Heart left ventricle (tissue), 16 donors: ENCODE results near the gene OR5M3. TPM values are rescaled to one million over a fixed set of nuclear protein-coding genes. Genes with fewer than 3 reads are reported as not detected.

Experiments used
- ATAC-seq, 4 donors: fragments of 200-7000 bp; cut with Tn5 transposase; one replicate each; pipeline ENCODE4 v1.9.1; 2020 to 2022; ENCODE audit warnings: moderate library complexity in 4 of 4, mild to moderate bottlenecking in 3 of 4, moderate number of reproducible peaks in 1 of 4
- DNase-seq, 5 donors: peaks; one replicate each; pipeline ENCODE4 v3.0.0-alpha.2; 2020
- H3K27ac ChIP-seq, 12 donors: fragments of 200-600 bp; sonication (generic) in 4 of 12; one replicate each; pipeline versions ENCODE4 v1.5.0 to v1.8.0; 2016 to 2022; ENCODE audit warnings: mild to moderate bottlenecking in 2 of 12
- H3K27me3 ChIP-seq, 9 donors: fragments of 200-600 bp; sonication (generic) in 2 of 9; one replicate each; pipeline versions ENCODE4 v1.5.1 to v1.8.0; 2016 to 2022; ENCODE audit warnings: mild to moderate bottlenecking in 3 of 9
- H3K36me3 ChIP-seq, 9 donors: fragments of 200-600 bp; sonication (generic) in 2 of 9; one replicate each; pipeline versions ENCODE4 v1.5.0 to v1.8.0; 2018 to 2022; ENCODE audit warnings: mild to moderate bottlenecking in 2 of 9
- H3K4me1 ChIP-seq, 12 donors: fragments of 200-600 bp; sonication (generic) in 4 of 12; one replicate each; pipeline versions ENCODE4 v1.5.0 to v1.8.0; 2016 to 2022; ENCODE audit warnings: mild to moderate bottlenecking in 3 of 12
- H3K4me3 ChIP-seq, 12 donors: fragments of 200-600 bp; sonication (generic) in 4 of 12; one replicate each; pipeline versions ENCODE4 v1.5.0 to v1.8.0; 2017 to 2022; ENCODE audit warnings: mild to moderate bottlenecking in 9 of 12, moderate library complexity in 4 of 12
- H3K9me3 ChIP-seq, 12 donors: fragments of 200-600 bp; sonication (generic) in 4 of 12; one replicate each; pipeline versions ENCODE4 v1.5.0 to v1.8.0; 2016 to 2022; ENCODE audit warnings: mild to moderate bottlenecking in 1 of 12
- CTCF ChIP-seq, 12 donors: fragments of 200-600 bp; sonication (generic) in 4 of 12; IDR thresholded peaks; one replicate each; pipeline versions ENCODE4 v1.5.0 to v1.8.0; 2018 to 2022; ENCODE audit warnings: antibody characterized with exemption in 12 of 12, mild to moderate bottlenecking in 5 of 12
- POLR2A ChIP-seq, 2 donors: fragments of 450-650 bp; IDR thresholded peaks; one replicate each; pipeline ENCODE4 v1.6.1; 2017; ENCODE audit warnings: antibody characterized with exemption in 2 of 2, mild to moderate bottlenecking in 2 of 2, moderate library complexity in 2 of 2
- WGBS, 4 donors: extraction: QIAGEN DNeasy Blood & Tissue Kit in 2 of 4; methylation state at CpG; one replicate each; pipeline versions ENCODE4 v1.1.5 to v1.1.7; 2013 to 2018; 5-methylcytosine and 5-hydroxymethylcytosine counted together
- intact Hi-C, 10 donors: fragments of 100-400 bp; cut with DNase I; formaldehyde crosslinking; loops; one replicate each; pipeline versions ENCODE4 v1.11.1 to v1.14.2; 2022
- long read RNA-seq, 3 donors: library from polyadenylated mRNA; unstranded; transcript quantifications; one replicate each; pipeline ENCODE4 v2.0.0, GENCODE V29; 2020 to 2021
- polyA plus RNA-seq, 2 donors: library from polyadenylated mRNA; stranded (reverse); fragments of 200-250 nt; gene quantifications; one replicate each; pipeline ENCODE4 v1.2.3, GENCODE V29; 2013
- total RNA-seq, 9 donors: library from RNA; depleted of rRNA in 2 of 9; stranded (reverse); fragments of >200 nt in 2 of 9; fragmentation: NEBNext Ultra II Directional in 3 of 9; extraction: Animal tissue kit (Norgen Biotek cat#: 25700) in 3 of 9; gene quantifications; one replicate each; pipeline versions ENCODE4 v1.1.0 to v1.2.4, GENCODE V29; 2016 to 2023
- donor health status: ischemic (EF 13 %, LVEDD 7.1; RV severe dilation, severe dysfunction).
- donor health status: healthy with polysubstance abuse.
- donor health status: DM: no; HTN: yes; CAD: no.
- donor health status: DM: no; HTN: no; CAD: no.
- donor health status: ischemic (EF 25% LVEDD 6.9; RV normal size, moderate dysfunction).
- donor health status: ischemic (EF 25% LVEDD 5.7; RV mildly dilated, moderate dysfunction).
- donor health status: healthy.
- donor health status: DM: yes; HTN: yes; CAD: no.
- donor health status: ischemic (EF 35%, LVEDD 5.7; RV mildly dilated, moderate dysfunction).
- donor health status: nonischemic (EF 11% LVEDD 7.7; RV severe dilation, severe dysfunction).
- donor health status: DM: yes; HTN: yes; CAD: no.
- donor health status: PGD.
- donor health status: ischemic (EF 29% LVEDD 5.4; RV normal size, mild dysfunction).
- donor health status: nonischemic (EF 23%, LVEDD 6.1; RV moderate dilation, normal function).

Gene OR5M3
- total RNA-seq (not detected), polyA plus RNA-seq (not detected)
- long read RNA-seq, donor 1 = 0 reads
- long read RNA-seq, donor 2 = 0 reads
- long read RNA-seq, donor 3 = 0 reads

GRCh38 chr11:56473252-56473651, at the start of gene OR5M3:
Gene OR5M3, minus strand, starts transcription at chr11:56473352. Its CDS starts 2,855 bp downstream, at chr11:56470497.
- H3K36me3 ChIP-seq = no peaks in the 10 kb centered on the region
- intact Hi-C loops = no loop called here
- TF ChIP-seq CTCF (IDR thresholded peaks at IDR 0.05) (no peak), POLR2A (IDR thresholded peaks at IDR 0.05) (no peak)
- ATAC-seq = no peak
- H3K4me1 ChIP-seq = no peaks in the 10 kb centered on the region
- peaks cover 0 to 2% (median 0%) of the 10 kb centered on the region in 12 donors for H3K9me3 ChIP-seq
- no peak for DNase-seq
- H3K27ac ChIP-seq = no peak within 1 kb of the TSS
- H3K27me3 ChIP-seq = no peaks in the 10 kb centered on the region
- 72 to 79% (median 78%) methylated on average over 6 of the region's 6 CpGs for WGBS, 4 donors
- H3K4me3 ChIP-seq = no peak within 1 kb of the TSS

- no peaks in the 10 kb centered on the region for H3K36me3 ChIP-seq
- intact Hi-C loops = no loop called here
- H3K4me1 ChIP-seq = no peaks in the 10 kb centered on the region
- DNase-seq = no peak
- H3K9me3 ChIP-seq = no peaks in the 10 kb centered on the region
- no peak overlapping the region for H3K4me3 ChIP-seq
- TF ChIP-seq POLR2A (IDR thresholded peaks at IDR 0.05) (no peak), CTCF (IDR thresholded peaks at IDR 0.05) (no peak)
- peaks cover 0 to 4% (median 0%) of the 10 kb centered on the region in 9 donors for H3K27me3 ChIP-seq
- H3K27ac ChIP-seq = no peak overlapping the region
- 53 to 64% (median 58%) methylated on average over 5 of the region's 5 CpGs for WGBS, 4 donors
- no peak for ATAC-seq
Observed at GRCh38 chr11:56522008-56522407, 48.9 kb upstream of the OR5M3 start.

- 64 to 77% (median 71%) methylated on average over 1 of the region's 1 CpG for WGBS, 4 donors
- no peak for DNase-seq
- intact Hi-C loops = no loop called here
- Histone ChIP-seq H3K27me3 (no peaks in the 10 kb centered on the region), H3K4me3 (no peak overlapping the region), H3K9me3 (peaks cover 0 to 7% (median 0%) of the 10 kb centered on the region in 12 donors), H3K4me1 (no peaks in the 10 kb centered on the region), H3K27ac (no peak overlapping the region), H3K36me3 (no peaks in the 10 kb centered on the region)
- no peak for ATAC-seq
- no peak for TF ChIP-seq POLR2A (IDR thresholded peaks at IDR 0.05)
- no peak for TF ChIP-seq CTCF (IDR thresholded peaks at IDR 0.05)
Observed at GRCh38 chr11:56513280-56513679, 40.1 kb upstream of the OR5M3 start.

- TF ChIP-seq CTCF (IDR thresholded peaks at IDR 0.05) (no peak), POLR2A (IDR thresholded peaks at IDR 0.05) (no peak)
Observed at GRCh38 chr11:56509439-56509838, 36.3 kb upstream of the OR5M3 start.

More at GRCh38 chr11:56509439-56509838, 36.3 kb upstream of the OR5M3 start:
- intact Hi-C loops = no loop called here
- H3K36me3 ChIP-seq = no peaks in the 10 kb centered on the region
- ATAC-seq (no peak), DNase-seq (no peak)
- H3K27me3 ChIP-seq = no peaks in the 10 kb centered on the region
- no peak overlapping the region for H3K27ac ChIP-seq
- peaks cover 0 to 7% (median 0%) of the 10 kb centered on the region in 12 donors for H3K9me3 ChIP-seq
- H3K4me1 ChIP-seq = no peaks in the 10 kb centered on the region
- WGBS, 4 donors = 88 to 96% (median 94%) methylated on average over 1 of the region's 1 CpG
- no peak overlapping the region for H3K4me3 ChIP-seq
